ENCODE data around the gene NHSL2. TPM values are rescaled to one million over a fixed set of nuclear protein-coding genes. Genes with fewer than 3 reads are reported as not detected.

The NHSL2 gene
- total RNA-seq, 2 experiments from 2014 or later = 0.58 to 0.88 TPM

GRCh38 chrX:72114807-72115206 lies 204.2 kb downstream of the NHSL2 start:
- TF ChIP-seq, protein P1, sequence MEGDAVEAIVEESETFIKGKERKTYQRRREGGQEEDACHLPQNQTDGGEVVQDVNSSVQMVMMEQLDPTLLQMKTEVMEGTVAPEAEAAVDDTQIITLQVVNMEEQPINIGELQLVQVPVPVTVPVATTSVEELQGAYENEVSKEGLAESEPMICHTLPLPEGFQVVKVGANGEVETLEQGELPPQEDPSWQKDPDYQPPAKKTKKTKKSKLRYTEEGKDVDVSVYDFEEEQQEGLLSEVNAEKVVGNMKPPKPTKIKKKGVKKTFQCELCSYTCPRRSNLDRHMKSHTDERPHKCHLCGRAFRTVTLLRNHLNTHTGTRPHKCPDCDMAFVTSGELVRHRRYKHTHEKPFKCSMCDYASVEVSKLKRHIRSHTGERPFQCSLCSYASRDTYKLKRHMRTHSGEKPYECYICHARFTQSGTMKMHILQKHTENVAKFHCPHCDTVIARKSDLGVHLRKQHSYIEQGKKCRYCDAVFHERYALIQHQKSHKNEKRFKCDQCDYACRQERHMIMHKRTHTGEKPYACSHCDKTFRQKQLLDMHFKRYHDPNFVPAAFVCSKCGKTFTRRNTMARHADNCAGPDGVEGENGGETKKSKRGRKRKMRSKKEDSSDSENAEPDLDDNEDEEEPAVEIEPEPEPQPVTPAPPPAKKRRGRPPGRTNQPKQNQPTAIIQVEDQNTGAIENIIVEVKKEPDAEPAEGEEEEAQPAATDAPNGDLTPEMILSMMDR (IDR thresholded peaks at IDR 0.05) = no peak
- Mint-ChIP-seq H3K27ac (no peak overlapping the region), H3K4me1 (ENCODE audit: low read depth) (no peaks in the 10 kb centered on the region), H3K36me3 (ENCODE audit: low read depth) (no peaks in the 10 kb centered on the region), H3K9me3 (no peaks in the 10 kb centered on the region), H3K27me3 (no peaks in the 10 kb centered on the region), H3K4me3 (no peak overlapping the region)
- intact Hi-C loops (cut with micrococcal nuclease) = no loop called here
- no peak for ATAC-seq
- no peak for DNase-seq
- POLR2A ChIA-PET = no interaction called here
- CTCF ChIA-PET = interaction anchor here (1.2 kb wide), 1 partner anchor 12 kb away, joined by 3 read pairs; no protein-coding TSS in a partner anchor

DNA sequence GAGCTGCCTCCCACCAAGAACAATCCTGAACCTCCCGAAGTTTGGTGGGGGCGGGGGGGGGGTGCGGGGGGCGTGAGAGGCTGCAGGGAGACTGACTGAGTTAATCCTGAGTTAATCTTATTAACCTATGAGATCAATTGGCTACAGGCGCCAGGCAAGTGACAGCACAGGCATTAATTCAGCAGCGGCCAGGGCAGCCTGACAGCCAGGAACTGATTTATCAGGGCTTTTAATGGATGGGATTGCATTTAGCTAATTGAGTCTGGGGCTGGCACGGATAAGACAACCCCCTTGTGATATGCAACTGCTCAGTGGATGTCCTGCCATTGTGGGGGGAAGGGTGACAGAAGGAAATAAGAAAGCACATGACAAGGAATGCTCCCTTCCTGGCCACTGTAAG lies 204.7 kb downstream of the NHSL2 start:
- Mint-ChIP-seq H3K27me3 (peaks cover 2% of the 10 kb centered on the region), H3K36me3 (ENCODE audit: low read depth) (no peaks in the 10 kb centered on the region), H3K27ac (no peak overlapping the region), H3K4me1 (ENCODE audit: low read depth) (no peaks in the 10 kb centered on the region), H3K9me3 (no peaks in the 10 kb centered on the region), H3K4me3 (no peak overlapping the region)
- DNase-seq (no peak), ATAC-seq (no peak)
- TF ChIP-seq, protein P1 (IDR thresholded peaks at IDR 0.05) = no peak
- ChIA-PET POLR2A (no interaction called here), CTCF (interaction anchor here (1.2 kb wide), 1 partner anchor 11 kb away, joined by 3 read pairs; no protein-coding TSS in a partner anchor)
- intact Hi-C loops (cut with micrococcal nuclease) = no loop called here

GRCh38 chrX:72117636-72118210 lies 207.1 kb downstream of the NHSL2 start:
- DNase-seq = no peak
- TF ChIP-seq, protein P1 (IDR thresholded peaks at IDR 0.05) = no peak
- Mint-ChIP-seq H3K36me3 (ENCODE audit: low read depth) (no peaks in the 10 kb centered on the region), H3K4me1 (ENCODE audit: low read depth) (peaks cover 15% of the 10 kb centered on the region), H3K9me3 (no peaks in the 10 kb centered on the region), H3K27ac (no peak overlapping the region), H3K27me3 (peaks cover 2% of the 10 kb centered on the region), H3K4me3 (no peak overlapping the region)
- intact Hi-C loops (cut with micrococcal nuclease) = no loop called here
- ATAC-seq = no peak
- ChIA-PET POLR2A (no interaction called here), CTCF (interaction anchor here (0.8 kb wide), 1 partner anchor 8 kb away, joined by 3 read pairs; no protein-coding TSS in a partner anchor)

DNA sequence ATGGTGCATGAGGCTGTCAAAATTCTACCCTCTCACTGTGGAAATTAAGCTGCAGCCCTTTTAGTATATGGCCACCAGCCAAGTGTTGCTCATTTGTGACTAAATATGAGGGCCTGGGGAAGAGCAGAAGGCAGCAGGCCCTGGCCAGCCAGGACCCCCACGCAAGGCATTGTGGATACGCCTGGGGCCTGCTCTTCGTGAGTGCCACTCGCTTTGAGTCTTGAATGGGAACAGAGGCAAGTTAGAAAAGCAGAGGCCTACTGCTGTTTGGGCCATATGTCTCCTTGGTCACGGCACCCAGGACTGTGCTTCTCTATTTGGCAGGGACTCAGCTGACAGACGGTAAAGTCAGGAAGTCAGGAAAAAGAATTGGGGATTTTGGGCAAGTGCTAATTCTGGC lies 210.2 kb downstream of the NHSL2 start:
- peaks cover 14% of the 10 kb centered on the region for H3K27me3 Mint-ChIP-seq
- H3K4me1 Mint-ChIP-seq (ENCODE audit: low read depth) = peaks cover 21% of the 10 kb centered on the region
- no peaks in the 10 kb centered on the region for H3K9me3 Mint-ChIP-seq
- H3K36me3 Mint-ChIP-seq (ENCODE audit: low read depth) = no peaks in the 10 kb centered on the region
- TF ChIP-seq, protein P1 (IDR thresholded peaks at IDR 0.05) = no peak
- ATAC-seq = no peak
- ChIA-PET POLR2A (no interaction called here), CTCF (interaction anchor here (1.0 to 1.9 kb wide), 4 partner anchors 15 to 90 kb away, joined by 3 to 4 read pairs (median 4); no protein-coding TSS in a partner anchor)
- intact Hi-C loops (cut with micrococcal nuclease) = no loop called here
- H3K27ac Mint-ChIP-seq = no peak overlapping the region
- no peak overlapping the region for H3K4me3 Mint-ChIP-seq
- DNase-seq = no peak

DNA sequence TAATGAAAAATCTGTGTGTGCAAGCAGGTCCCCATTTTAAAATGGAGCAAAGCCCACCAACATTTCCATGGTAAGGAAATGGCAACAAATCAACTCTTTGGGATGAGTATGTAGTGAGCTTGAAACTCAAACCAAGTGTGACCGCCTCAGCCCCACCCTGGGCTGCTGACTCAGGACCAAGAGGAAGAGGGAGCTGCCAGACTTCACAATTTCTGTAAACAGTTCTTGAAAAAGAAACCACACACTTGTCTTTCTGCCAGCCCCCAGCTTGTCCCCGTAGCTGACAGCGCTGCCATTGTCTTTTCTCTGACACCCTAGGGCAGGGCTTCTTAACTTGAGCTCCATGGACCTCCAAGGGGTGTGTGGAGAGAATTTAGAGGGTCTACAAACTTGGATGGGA lies 210.7 kb downstream of the NHSL2 start:
- ATAC-seq (peak; percentile 86), DNase-seq (peak; percentile 56)
- Mint-ChIP-seq H3K4me1 (ENCODE audit: low read depth) (peaks cover 21% of the 10 kb centered on the region), H3K27ac (no peak overlapping the region), H3K27me3 (peaks cover 14% of the 10 kb centered on the region), H3K4me3 (no peak overlapping the region), H3K36me3 (ENCODE audit: low read depth) (no peaks in the 10 kb centered on the region), H3K9me3 (no peaks in the 10 kb centered on the region)
- intact Hi-C loops (cut with micrococcal nuclease) = no loop called here
- TF ChIP-seq, protein P1 (IDR thresholded peaks at IDR 0.05) = no peak
- CTCF ChIA-PET = interaction anchor here (1.0 to 1.9 kb wide), 4 partner anchors 16 to 90 kb away, joined by 3 to 4 read pairs (median 4); no protein-coding TSS in a partner anchor
- POLR2A ChIA-PET = no interaction called here
